ENCODE measurements around the gene SMCO2.

The SMCO2 gene

DNA sequence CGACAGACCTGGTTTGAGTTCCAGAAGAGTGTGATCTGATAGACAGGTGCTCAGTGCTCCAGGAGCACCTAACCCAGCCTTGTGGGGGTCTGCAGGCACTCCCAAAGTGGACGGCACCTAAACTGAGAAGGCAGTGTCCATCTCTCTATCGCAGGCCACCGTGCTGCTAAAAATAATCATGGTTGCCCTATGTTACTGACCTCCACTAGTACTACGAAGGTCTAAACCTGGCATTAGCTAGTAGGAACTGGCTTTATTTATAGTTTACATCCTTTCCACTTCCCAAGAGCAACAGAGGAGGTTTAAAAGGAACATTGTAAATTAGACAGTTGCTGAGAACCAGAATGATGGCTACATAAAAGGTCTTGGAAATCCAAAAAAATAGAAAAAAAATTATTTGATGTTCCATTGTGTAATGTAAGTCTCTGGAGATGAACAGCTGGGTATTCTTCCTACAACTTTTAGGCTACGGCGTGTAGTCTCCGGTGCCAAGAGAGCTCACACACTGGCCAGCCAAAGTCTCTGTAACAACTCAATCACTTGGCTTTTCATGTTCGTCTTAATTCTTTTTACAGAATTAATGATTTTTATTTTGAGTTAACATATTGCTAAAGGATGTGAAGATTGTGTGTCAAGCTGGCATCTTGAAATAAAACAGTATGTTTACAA lies 104.8 kb downstream of the SMCO2 start:
- TF ChIP-seq, protein P1, sequence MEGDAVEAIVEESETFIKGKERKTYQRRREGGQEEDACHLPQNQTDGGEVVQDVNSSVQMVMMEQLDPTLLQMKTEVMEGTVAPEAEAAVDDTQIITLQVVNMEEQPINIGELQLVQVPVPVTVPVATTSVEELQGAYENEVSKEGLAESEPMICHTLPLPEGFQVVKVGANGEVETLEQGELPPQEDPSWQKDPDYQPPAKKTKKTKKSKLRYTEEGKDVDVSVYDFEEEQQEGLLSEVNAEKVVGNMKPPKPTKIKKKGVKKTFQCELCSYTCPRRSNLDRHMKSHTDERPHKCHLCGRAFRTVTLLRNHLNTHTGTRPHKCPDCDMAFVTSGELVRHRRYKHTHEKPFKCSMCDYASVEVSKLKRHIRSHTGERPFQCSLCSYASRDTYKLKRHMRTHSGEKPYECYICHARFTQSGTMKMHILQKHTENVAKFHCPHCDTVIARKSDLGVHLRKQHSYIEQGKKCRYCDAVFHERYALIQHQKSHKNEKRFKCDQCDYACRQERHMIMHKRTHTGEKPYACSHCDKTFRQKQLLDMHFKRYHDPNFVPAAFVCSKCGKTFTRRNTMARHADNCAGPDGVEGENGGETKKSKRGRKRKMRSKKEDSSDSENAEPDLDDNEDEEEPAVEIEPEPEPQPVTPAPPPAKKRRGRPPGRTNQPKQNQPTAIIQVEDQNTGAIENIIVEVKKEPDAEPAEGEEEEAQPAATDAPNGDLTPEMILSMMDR (conservative IDR thresholded peaks at IDR 0.05), result no peak
- H3K27ac ChIP-seq, result no peak overlapping the region

Data from C4-2B (cell line).